T-helper 2 cell treated with Interferon-gamma antibody and Interleukin-4, amounts not matched to agents 5 μg/mL and 100 μg/mL, for 36 hours (primary cell): ENCODE data around the gene OCSTAMP.

Experiments used
- DNase-seq: peaks from one replicate; pipeline ENCODE4 v3.0.0; 2021; ENCODE audit warnings: low spot score
- H3K27ac Mint-ChIP-seq: one replicate; pipeline ENCODE4 v1.8.0; 2021; ENCODE audit warnings: mild to moderate bottlenecking, mixed read lengths
- H3K27me3 Mint-ChIP-seq: one replicate; pipeline ENCODE4 v1.8.0; 2021; ENCODE audit warnings: low read depth, mixed read lengths
- H3K36me3 Mint-ChIP-seq: one replicate; pipeline ENCODE4 v1.8.0; 2021; ENCODE audit warnings: low read depth, mixed read lengths
- H3K4me1 Mint-ChIP-seq: one replicate; pipeline ENCODE4 v1.8.0; 2021; ENCODE audit warnings: low read depth, mixed read lengths
- H3K4me3 Mint-ChIP-seq: one replicate; pipeline ENCODE4 v1.8.0; 2022; ENCODE audit warnings: mild to moderate bottlenecking, moderate library complexity, mixed read lengths
- H3K9me3 Mint-ChIP-seq: one replicate; pipeline ENCODE4 v1.8.0; 2021; ENCODE audit warnings: mixed read lengths

The OCSTAMP gene, protein sequence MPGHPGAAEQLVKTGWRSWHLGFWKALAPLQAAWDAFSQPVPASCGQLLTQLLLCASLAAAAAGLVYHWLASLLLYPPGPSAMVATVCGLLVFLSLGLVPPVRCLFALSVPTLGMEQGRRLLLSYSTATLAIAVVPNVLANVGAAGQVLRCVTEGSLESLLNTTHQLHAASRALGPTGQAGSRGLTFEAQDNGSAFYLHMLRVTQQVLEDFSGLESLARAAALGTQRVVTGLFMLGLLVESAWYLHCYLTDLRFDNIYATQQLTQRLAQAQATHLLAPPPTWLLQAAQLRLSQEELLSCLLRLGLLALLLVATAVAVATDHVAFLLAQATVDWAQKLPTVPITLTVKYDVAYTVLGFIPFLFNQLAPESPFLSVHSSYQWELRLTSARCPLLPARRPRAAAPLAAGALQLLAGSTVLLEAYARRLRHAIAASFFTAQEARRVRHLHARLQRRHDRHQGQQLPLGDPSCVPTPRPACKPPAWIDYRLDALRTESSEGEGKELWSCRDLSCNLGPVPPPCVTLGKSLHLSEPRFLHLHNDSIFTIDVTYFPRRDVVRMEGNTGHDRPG

DNA sequence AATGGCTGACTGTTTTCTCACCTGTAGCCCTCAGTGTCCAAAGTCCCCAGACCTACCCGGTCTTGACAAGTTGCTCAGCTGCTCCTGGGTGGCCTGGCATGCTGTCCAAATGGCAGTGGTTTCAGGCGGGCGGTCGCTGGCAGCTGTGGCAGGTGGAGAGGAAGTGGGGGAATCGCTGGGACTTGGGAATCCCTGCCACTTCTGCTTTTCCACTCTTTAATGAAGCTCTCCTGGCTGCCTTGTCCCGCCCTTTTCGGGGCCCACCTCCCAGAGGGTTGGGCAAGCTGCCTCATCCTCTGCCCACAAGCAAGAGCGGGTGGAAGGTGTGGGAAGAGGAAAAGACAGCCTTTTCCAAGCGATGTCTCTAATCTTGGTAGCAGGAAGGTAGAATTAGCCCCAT is at the start of gene OCSTAMP:
Gene OCSTAMP, minus strand, starts transcription at position 194 of the 400 bp plus-strand sequence. Its CDS starts 94 bp downstream, at position 100.
- Mint-ChIP-seq H3K36me3 (no peaks in the 10 kb centered on the region), H3K27ac (no peak within 1 kb of the TSS), H3K4me1 (peaks cover 44% of the 10 kb centered on the region), H3K4me3 (no peak within 1 kb of the TSS), H3K27me3 (no peaks in the 10 kb centered on the region), H3K9me3 (no peaks in the 10 kb centered on the region)
- no peak for DNase-seq

DNA sequence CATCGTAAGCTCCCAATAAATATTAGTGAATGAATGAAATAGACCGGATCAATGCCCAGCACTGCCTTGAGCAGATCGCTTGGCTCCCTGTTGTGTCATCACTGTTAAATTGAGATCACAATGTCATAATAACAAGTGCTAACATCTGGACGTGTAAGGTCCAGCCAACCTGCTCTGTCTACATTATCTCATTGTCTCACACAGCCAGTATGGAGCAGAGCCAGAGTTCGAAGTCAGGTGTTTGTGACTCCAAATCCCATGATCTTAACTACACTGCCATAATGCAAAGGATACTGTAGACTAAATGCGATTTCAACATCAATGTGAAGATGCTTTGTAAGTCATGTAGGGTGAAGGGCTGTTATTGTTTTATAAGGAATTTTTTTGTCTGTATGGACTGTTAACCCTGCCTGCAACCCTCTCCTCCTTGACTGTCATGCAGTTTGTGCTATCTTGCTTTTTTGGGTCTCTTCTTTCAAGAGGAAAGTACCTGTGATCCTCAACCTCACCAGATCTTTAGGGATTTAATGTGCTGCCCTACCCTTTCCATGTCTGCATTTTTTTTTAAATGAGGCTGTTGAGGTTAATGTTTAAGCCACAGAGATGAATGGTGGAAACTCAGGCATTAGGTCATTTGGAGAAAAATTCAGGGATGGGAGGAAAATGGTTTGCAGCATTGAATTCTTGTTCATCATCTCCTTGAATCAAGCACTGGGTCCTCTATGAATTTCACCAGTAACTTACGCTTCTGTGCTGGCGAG is 49.0 kb upstream of the OCSTAMP start:
- Mint-ChIP-seq H3K27ac (no peak overlapping the region), H3K9me3 (no peaks in the 10 kb centered on the region), H3K27me3 (peaks cover 22% of the 10 kb centered on the region), H3K4me1 (peaks cover 6% of the 10 kb centered on the region), H3K4me3 (no peak overlapping the region), H3K36me3 (no peaks in the 10 kb centered on the region)
- no peak for DNase-seq

DNA sequence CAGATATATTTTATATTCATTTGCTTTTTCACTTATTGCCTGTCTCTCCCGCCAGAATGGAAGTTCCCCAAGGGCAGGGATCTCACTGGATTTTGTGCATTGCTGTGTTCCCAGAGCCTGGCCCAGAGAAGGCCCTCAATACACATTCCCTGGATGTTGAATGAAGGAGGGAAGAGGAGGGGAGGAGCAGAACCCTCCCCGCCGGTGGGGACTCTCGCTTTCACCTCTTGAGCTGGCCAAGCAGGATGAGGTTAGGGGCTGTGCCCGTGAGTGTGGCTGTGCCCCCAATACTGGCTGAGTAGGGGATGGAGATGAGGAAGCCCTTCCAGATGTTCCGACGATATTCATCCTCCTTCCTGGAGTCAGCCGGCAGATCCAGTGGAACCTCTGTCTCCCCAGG is 45.5 kb upstream of the OCSTAMP start:
- H3K27me3 Mint-ChIP-seq: peaks cover 27% of the 10 kb centered on the region
- H3K4me3 Mint-ChIP-seq: no peak overlapping the region
- H3K27ac Mint-ChIP-seq: no peak overlapping the region
- H3K9me3 Mint-ChIP-seq: no peaks in the 10 kb centered on the region
- no peak for DNase-seq
- H3K36me3 Mint-ChIP-seq: no peaks in the 10 kb centered on the region
- no peaks in the 10 kb centered on the region for H3K4me1 Mint-ChIP-seq

DNA sequence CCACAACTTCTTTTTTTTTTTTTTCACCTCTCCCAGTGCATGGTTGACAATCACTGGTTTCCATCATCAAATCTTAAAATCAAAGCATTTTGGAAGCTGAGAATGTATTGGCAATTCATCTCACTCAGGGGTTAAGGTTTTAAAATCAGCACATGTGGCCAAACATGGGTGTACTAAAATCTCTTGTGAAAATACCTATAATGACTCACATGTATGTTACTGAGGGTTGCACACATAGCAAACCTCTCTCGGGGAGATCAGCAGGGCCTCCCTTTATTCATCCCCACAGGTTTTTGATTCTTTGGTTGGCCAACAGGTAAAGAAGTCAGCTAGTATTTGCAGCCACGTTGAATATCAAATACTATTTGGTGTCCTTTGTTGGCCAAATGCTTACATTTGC is 44.3 kb upstream of the OCSTAMP start:
- H3K9me3 Mint-ChIP-seq: no peaks in the 10 kb centered on the region
- no peaks in the 10 kb centered on the region for H3K36me3 Mint-ChIP-seq
- peaks cover 2% of the 10 kb centered on the region for H3K4me1 Mint-ChIP-seq
- no peak overlapping the region for H3K4me3 Mint-ChIP-seq
- no peak for DNase-seq
- H3K27me3 Mint-ChIP-seq: peaks cover 27% of the 10 kb centered on the region
- H3K27ac Mint-ChIP-seq: no peak overlapping the region

DNA sequence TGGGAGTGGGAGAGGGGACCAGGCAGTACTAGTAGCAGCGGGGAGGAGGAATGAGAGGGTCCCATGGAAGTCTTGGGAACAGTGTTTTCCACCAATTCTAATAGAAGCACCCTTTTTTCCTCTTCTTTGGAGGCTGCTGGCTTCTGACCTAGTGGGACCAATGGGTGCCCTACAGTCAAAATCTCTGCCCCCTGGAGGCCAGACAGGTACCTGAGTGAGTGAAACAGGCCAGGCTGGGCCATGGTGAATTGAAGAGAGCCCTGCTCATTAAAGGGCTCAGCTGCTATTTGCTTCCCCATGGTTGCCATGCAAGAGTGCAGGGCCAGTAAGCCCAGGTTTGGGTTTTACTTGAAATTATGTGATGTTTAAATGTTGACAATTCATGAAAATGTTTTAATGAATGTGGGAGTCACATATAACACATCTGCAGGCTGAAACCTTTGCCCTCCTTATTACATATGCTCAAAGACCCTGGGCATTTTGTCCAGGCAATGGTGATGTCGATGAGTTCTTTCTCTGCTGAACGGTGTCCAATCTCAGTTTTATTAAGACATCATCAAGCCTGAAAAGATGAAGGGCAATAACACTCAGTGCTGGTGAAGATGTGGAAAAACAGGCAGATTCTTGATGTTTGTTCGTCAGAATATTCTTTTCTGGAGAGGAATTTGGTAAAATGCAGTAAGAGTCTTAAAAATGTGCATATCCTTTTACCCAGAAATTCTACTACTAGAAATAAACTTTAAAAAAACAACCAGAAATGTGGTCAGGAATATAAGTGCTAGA is 42.3 kb upstream of the OCSTAMP start:
- Mint-ChIP-seq H3K4me3 (no peak overlapping the region), H3K36me3 (no peaks in the 10 kb centered on the region), H3K4me1 (peaks cover 10% of the 10 kb centered on the region), H3K27ac (no peak overlapping the region), H3K27me3 (peaks cover 18% of the 10 kb centered on the region), H3K9me3 (no peaks in the 10 kb centered on the region)
- DNase-seq: no peak

DNA sequence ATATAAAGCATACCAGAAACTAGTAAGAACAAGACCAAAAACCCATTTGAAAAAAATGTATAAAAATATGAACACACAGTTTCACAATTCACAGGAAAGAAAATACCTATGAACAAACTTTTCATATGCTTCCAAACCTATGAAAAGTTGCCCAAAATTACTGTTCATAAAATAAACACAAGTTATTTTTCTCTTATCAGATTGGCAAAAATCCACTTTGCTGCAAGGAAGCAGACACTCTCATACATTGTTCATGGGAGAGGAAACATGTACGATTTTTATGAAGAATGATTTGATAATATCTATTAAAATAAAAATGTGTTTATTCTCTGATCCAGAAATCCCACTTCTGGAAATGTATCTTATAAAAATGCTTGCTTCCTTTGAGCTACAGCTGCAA is 40.0 kb upstream of the OCSTAMP start:
- H3K36me3 Mint-ChIP-seq: no peaks in the 10 kb centered on the region
- peaks cover 10% of the 10 kb centered on the region for H3K4me1 Mint-ChIP-seq
- H3K27ac Mint-ChIP-seq: no peak overlapping the region
- H3K9me3 Mint-ChIP-seq: no peaks in the 10 kb centered on the region
- DNase-seq: no peak
- peaks cover 13% of the 10 kb centered on the region for H3K27me3 Mint-ChIP-seq
- no peak overlapping the region for H3K4me3 Mint-ChIP-seq

DNA sequence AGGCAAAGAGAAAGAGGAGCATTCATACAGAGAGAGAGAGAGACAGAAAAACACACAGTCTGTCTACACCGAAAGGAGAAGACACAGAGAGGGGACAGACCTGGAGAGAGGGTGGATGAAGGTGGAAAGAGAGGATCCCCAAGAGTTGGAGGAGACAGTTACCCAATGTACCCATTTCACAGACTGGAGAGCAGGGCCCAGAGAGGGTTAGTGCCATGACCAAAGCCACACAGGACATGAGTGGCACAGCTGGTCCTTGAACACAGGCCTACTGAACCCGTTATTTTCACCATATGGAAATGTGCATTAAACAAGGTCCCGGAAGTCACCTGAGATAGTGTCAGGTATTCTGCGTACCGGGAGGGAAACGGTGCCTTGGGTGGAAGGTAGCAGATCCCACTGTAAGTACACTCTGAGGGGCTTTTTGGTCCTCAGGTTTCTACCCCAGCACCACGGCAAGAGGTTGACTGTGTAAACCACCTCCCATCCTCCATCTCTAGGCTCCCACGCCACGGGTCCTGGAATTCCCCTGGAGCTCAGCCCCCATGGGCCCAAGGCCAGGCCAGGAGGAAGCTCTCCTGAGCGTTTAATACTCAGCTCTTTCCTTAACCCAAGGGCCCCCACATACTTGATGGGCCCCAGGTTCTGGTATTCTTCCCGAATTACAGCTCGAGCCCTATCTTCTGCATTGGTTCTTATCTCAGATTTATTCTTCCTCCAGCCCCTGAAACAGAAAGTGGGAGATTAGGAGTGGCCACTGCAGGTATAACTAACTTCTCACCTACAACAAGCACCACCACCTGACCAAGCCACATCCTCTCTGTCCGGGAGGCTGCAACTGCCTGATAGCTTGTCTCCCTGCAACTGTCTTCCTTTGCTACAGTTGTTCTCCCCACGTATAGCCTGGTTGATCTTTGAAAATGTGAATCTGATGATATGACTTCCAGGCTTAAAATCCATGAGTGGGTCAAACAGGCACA is 38.4 kb upstream of the OCSTAMP start:
- Mint-ChIP-seq H3K27me3 (peaks cover 13% of the 10 kb centered on the region), H3K4me3 (no peak overlapping the region)

DNA sequence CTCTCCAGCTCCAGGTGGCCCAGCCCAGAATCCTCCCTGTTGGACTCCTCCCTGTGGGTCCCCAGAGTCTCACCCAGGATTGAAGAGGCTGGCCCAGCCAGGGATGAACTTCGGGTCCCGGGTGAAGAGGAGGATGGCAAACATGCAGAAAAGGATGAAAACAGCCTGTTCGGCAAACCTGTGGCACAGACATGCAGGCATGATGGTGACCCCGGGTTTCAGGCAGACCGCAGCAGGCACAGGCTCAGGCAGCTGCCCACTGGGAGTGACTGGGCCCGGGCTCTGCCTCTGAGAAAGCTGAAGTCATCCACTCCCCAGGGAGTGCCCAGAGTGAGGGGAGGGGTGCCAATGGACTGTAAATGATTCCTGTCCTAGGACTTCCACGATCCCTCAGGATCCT is 37.5 kb upstream of the OCSTAMP start:
- Mint-ChIP-seq H3K4me3 (no peak overlapping the region), H3K27ac (no peak overlapping the region), H3K36me3 (no peaks in the 10 kb centered on the region), H3K27me3 (peaks cover 12% of the 10 kb centered on the region), H3K4me1 (peaks cover 10% of the 10 kb centered on the region), H3K9me3 (no peaks in the 10 kb centered on the region)
- no peak for DNase-seq

More for the DNA sequence above, 38.4 kb upstream of the OCSTAMP start:
- Mint-ChIP-seq H3K4me1 (peaks cover 10% of the 10 kb centered on the region), H3K27ac (no peak overlapping the region), H3K36me3 (no peaks in the 10 kb centered on the region), H3K9me3 (no peaks in the 10 kb centered on the region)
- no peak for DNase-seq

DNA sequence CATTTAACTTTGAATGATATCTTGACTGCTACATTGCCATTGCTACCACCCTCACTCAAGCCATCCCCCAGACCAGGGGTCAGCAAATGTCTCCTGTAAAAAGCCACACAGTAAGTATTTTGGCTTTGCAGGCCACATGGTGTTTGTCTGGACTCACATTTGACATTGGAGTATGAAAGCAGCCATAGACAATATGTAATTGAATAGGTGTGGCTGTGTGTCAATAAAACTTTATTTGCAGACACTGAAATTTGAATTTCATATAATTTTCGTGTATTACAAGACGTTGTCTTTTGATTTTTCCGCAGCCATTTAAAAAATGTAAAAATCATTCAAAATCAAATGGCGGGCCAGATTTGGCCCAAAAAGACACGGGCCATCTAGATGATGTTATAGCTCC is 36.3 kb upstream of the OCSTAMP start:
- Mint-ChIP-seq H3K9me3 (no peaks in the 10 kb centered on the region), H3K27me3 (peaks cover 7% of the 10 kb centered on the region), H3K4me1 (peaks cover 10% of the 10 kb centered on the region), H3K36me3 (no peaks in the 10 kb centered on the region), H3K27ac (no peak overlapping the region), H3K4me3 (no peak overlapping the region)
- no peak for DNase-seq

DNA sequence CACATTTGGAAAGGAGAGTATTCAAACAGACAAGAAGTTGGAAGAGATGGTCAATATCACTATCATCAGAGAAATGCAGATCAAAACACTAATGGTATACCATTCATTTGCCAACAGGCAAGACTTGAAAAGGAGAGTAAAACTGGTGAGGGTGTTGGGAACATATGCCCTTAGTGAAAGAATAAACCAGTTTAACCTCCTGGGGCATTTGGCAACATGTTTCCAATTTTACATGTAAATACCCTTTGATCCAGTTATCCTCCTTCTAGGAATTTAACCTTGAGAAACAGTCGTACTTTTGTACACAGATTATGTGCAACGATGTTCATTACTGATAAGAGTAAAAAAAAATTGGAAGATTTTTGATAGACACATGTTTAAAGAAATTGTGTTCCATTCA is 34.1 kb upstream of the OCSTAMP start:
- H3K27me3 Mint-ChIP-seq: peaks cover 13% of the 10 kb centered on the region
- no peaks in the 10 kb centered on the region for H3K9me3 Mint-ChIP-seq
- H3K27ac Mint-ChIP-seq: no peak overlapping the region
- H3K4me1 Mint-ChIP-seq: peaks cover 6% of the 10 kb centered on the region
- no peak for DNase-seq
- no peak overlapping the region for H3K4me3 Mint-ChIP-seq
- no peaks in the 10 kb centered on the region for H3K36me3 Mint-ChIP-seq

DNA sequence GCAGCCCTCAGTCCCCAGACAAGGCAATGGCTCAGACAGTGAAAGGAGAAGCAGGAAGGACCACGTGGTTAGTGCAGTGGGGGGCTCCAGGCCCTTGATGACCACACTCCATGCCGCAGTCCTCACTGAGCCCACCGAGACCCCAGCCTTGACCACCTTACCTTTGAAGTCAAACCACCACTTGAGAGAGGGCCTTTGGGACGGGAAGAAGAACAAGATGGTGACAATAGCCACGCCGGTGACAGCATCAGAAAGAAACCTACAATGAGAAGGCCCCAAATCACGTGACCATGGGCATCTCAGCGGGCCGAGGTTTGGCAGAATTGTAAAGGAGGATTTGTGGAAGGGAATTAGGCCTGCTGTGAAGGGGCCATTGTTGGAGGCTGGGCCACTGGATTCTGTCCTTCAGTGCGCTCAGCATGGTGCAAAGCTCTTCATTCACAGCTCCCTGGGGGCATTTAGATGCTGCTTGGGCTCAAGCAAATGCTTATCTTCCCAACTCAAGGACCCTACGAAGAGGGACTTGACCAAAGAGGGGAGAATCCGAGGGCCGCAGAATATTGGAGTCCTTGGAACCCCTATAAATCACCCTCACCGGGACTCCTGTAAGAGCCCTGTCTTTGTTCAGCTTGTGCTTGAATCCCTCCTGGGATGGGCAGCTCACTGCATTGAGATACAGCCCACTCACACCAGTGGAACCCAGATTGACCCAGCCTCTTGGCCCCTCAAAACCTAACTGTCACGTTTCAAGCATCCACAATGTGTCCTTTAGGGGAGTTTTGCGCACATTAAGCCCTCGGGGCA is 33.2 kb upstream of the OCSTAMP start:
- Mint-ChIP-seq H3K4me3 (no peak overlapping the region), H3K9me3 (no peaks in the 10 kb centered on the region), H3K36me3 (no peaks in the 10 kb centered on the region), H3K4me1 (no peaks in the 10 kb centered on the region), H3K27me3 (peaks cover 21% of the 10 kb centered on the region), H3K27ac (no peak overlapping the region)
- no peak for DNase-seq

DNA sequence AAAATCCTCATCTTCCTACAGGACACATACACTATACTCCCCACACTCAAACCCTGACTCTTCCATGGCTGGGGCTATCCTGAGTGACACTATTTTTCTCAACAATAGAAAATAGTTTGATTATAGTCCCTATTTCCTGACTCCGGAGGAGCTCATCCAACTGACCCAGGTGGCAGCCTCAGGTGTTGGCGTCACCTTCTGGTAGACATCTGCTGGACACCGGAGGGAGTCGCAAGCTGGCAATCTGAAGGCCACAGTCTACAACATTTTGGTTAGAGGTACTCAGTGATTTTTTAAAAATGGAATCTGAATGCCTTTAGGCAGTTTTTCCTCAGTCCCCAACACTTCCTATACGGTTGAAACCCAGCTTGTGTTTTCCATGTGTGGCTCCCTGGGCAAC is 32.2 kb upstream of the OCSTAMP start:
- H3K27ac Mint-ChIP-seq: no peak overlapping the region
- DNase-seq: no peak
- H3K4me3 Mint-ChIP-seq: no peak overlapping the region
- H3K4me1 Mint-ChIP-seq: no peaks in the 10 kb centered on the region
- no peaks in the 10 kb centered on the region for H3K9me3 Mint-ChIP-seq
- peaks cover 22% of the 10 kb centered on the region for H3K27me3 Mint-ChIP-seq
- no peaks in the 10 kb centered on the region for H3K36me3 Mint-ChIP-seq
